IPS-18a (cell line): Measurements from ENCODE around the gene PREPL.

Experiments used
- H3K27ac ChIP-seq: one replicate; pipeline ENCODE4 v1.5.1; 2013; ENCODE audit warnings: low read length
- H3K27me3 ChIP-seq: one replicate; pipeline ENCODE4 v1.6.1; 2013; ENCODE audit warnings: mild to moderate bottlenecking, low read length; ENCODE audit not compliant: control insufficient read depth, insufficient read depth
- H3K36me3 ChIP-seq: one replicate; pipeline ENCODE4 v1.6.1; 2013; ENCODE audit warnings: low read depth, low read length; ENCODE audit not compliant: control insufficient read depth
- H3K4me1 ChIP-seq: one replicate; pipeline ENCODE4 v1.6.1; 2013; ENCODE audit warnings: low read depth, low read length; ENCODE audit not compliant: control insufficient read depth
- H3K4me3 ChIP-seq: one replicate; pipeline ENCODE4 v1.5.1; 2013; ENCODE audit warnings: low read length
- H3K9ac ChIP-seq: one replicate; pipeline ENCODE4 v1.6.1; 2013; ENCODE audit warnings: mild to moderate bottlenecking, low read length, moderate library complexity
- H3K9me3 ChIP-seq: one replicate; pipeline ENCODE4 v1.6.1; 2013; ENCODE audit warnings: low read depth, low read length; ENCODE audit not compliant: control insufficient read depth

Gene PREPL

DNA sequence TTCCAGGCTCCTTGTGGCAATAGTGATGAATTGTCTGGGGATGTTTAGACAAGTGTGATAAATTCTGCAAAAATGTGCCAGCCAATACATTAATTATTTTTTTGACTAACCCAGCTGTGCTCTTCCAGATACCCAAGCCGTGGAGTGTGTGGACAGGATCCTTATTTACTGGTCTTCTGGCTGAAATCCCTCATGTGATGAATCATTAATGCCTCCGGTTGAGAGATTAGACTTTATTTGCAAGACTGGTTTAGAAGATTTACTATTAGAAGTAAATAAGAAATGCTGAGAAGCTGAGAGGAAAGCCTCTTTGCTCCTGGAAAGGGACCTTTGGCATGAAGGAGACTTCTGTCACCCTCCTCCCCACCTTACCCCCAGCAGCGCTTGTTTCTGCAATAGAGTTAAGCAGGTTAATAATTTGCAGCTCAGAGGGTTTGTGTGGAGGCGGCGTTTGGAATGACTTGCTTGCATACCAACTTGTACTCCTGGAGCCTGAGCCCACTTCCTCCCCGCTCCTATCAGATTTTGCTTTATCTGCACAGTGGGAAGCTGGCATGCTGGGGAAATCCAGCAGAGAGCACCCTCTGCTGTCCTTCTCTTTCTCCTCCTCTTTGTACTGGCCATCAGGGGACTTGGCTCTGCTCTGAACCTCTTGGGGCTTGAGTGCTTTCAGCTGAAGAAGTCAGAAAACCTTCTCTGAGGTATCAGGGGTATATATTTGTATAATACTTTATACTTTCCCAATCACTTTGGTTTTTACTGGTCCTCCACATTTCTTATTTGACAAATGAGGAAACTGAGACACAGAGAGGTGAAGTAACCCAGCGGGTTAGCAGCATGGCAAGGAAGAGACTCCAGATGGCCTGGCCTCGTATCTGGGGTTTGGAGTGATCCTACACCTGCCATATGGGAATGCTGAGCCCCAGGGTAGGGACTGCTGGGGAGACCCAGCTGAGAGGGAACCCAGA is 69.7 kb downstream of the PREPL start:
- Histone ChIP-seq H3K9me3 (no peaks in the 10 kb centered on the region), H3K27ac (no peak overlapping the region), H3K9ac (no peak overlapping the region), H3K4me1 (peaks cover 11% of the 10 kb centered on the region), H3K27me3 (no peaks in the 10 kb centered on the region), H3K4me3 (no peak overlapping the region), H3K36me3 (no peaks in the 10 kb centered on the region)

DNA sequence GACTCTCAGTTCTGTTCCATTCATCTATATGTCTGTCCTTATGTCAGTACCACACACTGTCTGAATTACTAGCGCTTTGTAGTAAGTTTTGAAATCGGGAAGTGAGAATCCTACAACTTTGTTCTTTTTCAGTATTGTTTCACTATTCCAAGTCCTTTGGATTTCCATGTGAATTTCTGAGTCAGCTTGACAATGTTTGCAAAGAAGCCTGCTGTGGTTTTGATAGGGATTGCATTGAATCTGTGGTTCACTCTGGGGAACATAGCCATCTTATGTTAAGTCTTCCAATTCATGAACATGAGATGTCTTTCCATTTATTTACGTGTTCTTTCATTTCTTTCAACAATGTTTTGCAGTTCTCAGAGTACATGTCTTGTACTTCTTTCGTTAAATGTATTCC is 71.0 kb downstream of the PREPL start:
- Histone ChIP-seq H3K9ac (no peak overlapping the region), H3K9me3 (no peaks in the 10 kb centered on the region), H3K27me3 (no peaks in the 10 kb centered on the region), H3K36me3 (no peaks in the 10 kb centered on the region), H3K27ac (no peak overlapping the region), H3K4me3 (no peak overlapping the region), H3K4me1 (peaks cover 6% of the 10 kb centered on the region)

DNA sequence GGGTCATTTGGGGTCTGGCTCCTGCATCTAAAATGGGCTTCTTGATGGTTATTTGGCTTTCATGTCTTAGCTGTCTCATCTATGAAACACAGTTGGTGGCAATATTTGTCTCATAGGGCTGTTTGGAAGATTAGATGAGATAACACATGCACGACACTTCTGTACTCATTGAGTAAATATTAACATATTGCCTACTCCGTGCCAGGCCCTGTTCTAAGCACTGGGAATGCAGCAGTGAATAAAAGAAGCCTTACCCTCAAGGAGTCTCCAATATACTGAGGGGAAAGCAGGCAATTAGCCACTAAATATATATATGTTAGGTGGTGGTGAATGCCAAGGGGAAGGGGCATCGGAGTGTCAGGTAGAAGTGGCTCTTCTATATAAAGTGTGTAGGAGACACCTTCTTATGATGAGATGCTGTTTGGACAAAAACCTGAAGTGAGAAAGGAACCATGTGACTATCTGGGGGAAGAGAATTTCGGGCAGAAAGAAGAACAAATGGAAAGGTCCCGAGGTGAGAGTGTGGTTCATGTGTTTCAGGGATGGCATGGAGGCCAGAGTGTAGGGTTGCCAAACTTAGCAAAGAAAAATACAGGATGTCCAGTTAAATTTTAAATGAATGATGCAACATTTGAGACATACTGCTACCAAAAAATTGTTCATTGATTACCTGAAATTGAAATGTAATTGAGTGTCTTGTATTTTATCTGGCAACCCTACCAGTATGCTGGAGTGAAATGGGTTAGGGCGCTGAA is 74.2 kb downstream of the PREPL start:
- peaks cover 6% of the 10 kb centered on the region for H3K4me1 ChIP-seq
- H3K36me3 ChIP-seq = no peaks in the 10 kb centered on the region
- no peak overlapping the region for H3K4me3 ChIP-seq
- no peaks in the 10 kb centered on the region for H3K9me3 ChIP-seq
- no peak overlapping the region for H3K27ac ChIP-seq
- H3K27me3 ChIP-seq = no peaks in the 10 kb centered on the region
- H3K9ac ChIP-seq = no peak overlapping the region

DNA sequence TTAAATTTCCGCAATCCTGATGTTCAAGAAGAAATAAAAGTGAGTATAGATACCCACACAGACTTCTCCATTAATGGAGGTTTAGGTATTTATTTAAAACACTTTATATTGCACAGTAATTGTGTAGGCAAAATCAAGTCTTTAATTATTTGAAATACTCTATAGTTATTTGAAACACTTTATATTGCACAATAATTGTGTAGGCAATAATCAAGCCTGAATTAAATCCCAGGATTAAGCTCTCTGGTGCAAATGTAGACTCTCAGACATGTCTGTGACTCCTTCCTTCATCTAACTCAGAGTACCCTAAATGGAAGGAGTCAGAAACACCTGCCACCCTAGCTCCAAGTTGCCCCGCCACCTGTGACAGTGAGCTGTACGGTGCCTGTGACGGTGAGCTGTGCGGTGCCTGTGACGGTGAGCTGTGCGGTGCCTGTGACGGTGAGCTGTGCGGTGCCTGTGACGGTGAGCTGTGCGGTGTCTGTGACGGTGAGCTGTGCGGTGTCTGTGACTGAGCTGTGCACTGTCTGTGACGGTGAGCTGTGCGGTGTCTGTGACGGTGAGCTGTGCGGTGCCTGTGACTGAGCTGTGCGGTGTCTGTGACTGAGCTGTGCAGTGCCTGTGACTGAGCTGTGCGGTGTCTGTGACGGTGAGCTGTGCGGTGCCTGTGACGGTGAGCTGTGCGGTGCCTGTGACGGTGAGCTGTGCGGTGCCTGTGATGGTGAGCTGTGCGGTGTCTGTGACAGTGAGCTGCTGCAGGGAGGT is 75.0 kb downstream of the PREPL start:
- Histone ChIP-seq H3K36me3 (no peaks in the 10 kb centered on the region), H3K27ac (no peak overlapping the region), H3K4me1 (peaks cover 6% of the 10 kb centered on the region), H3K27me3 (no peaks in the 10 kb centered on the region), H3K9ac (no peak overlapping the region), H3K4me3 (no peak overlapping the region), H3K9me3 (no peaks in the 10 kb centered on the region)

DNA sequence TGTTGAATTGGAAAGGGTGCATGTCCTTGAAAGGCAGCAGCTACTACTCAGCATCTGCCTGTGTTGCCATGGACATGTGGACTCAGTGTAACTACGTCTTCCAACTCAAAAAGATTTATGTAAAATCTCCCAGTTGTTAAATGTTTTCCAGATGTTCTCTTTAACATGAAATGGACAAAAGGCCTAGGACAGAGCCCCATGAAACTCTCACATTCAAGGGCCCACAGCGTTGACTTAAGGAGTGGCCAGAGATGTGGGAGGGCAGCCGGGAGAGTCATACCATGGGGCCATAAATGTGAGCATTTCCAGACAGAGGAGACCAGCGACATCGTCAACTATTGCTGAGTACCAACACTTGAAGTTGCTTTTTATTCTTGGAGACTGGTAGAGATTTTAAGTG is 76.1 kb downstream of the PREPL start:
- Histone ChIP-seq H3K27ac (no peak overlapping the region), H3K27me3 (no peaks in the 10 kb centered on the region), H3K9me3 (no peaks in the 10 kb centered on the region), H3K36me3 (no peaks in the 10 kb centered on the region), H3K9ac (no peak overlapping the region), H3K4me3 (no peak overlapping the region), H3K4me1 (peaks cover 2% of the 10 kb centered on the region)

DNA sequence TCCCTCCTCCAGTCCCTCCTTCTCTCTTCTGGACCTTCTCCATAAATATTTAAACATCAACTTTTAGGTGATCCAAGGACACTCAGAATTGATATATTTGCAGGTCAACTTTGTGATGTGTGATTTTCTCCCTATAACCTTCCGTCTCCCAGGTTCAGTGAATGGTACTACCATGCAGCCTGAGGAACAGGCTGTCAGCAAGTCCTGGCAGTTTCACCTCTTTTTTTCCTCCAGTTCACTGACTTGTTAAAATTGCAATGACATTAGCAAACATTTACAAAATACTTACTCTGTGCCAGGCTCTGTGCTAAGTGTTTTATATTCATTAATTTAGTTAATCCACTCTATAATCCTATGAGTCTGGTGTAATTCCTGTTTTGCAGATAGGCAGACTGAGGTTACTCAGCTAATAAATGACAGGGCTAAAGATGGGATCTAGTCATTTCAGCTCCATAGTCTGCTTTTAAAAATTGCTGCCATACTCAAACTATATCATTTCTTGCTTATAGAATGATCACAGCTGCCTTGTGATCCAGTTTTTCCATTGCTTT is 78.1 kb downstream of the PREPL start:
- Histone ChIP-seq H3K9me3 (no peaks in the 10 kb centered on the region), H3K27me3 (no peaks in the 10 kb centered on the region), H3K4me3 (no peak overlapping the region), H3K4me1 (no peaks in the 10 kb centered on the region), H3K9ac (no peak overlapping the region), H3K27ac (no peak overlapping the region), H3K36me3 (no peaks in the 10 kb centered on the region)

DNA sequence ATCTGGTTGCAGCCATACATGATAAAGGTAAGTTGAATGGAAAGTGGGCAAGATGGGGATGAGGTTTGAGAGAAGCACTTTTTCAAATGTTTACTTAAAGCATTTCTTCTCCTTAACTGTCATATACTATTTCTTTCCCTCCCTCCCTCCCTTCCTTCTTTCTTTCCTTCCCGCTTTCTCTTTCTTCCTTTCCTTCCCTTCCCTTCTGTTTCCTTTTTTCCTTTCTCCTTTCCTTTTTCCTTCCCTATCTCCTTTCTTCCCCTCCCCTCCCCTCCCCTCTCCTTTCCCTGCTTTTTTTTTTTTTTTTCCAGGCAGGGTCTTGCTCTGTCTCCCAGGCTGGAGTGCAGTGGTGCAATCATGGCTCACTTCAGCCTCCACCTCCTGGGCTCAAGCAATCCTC is 80.4 kb downstream of the PREPL start:
- Histone ChIP-seq H3K27me3 (no peaks in the 10 kb centered on the region), H3K9ac (no peak overlapping the region), H3K4me1 (no peaks in the 10 kb centered on the region), H3K27ac (no peak overlapping the region), H3K9me3 (no peaks in the 10 kb centered on the region), H3K36me3 (no peaks in the 10 kb centered on the region), H3K4me3 (no peak overlapping the region)

DNA sequence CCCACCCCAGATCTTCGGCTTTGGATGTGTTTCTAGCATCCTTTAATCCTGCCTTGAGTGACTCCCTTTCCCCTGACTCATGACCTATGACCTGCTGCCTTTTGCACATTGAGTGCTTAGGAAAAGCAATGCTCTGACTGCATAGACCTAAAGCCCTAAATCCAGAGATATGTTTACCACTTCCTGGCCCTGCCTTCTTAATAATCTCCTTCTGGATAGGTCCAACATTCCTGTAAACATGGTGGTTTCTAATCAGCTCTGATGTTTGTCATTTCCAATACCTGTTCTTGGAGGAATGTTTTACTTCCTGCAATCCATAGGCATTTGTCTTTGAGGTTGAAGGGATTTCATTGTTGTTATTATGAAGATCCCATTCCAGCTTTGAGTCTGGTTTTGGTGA is 83.8 kb downstream of the PREPL start:
- H3K4me1 ChIP-seq = no peaks in the 10 kb centered on the region
- H3K27me3 ChIP-seq = no peaks in the 10 kb centered on the region
- no peaks in the 10 kb centered on the region for H3K9me3 ChIP-seq
- no peak overlapping the region for H3K4me3 ChIP-seq
- no peaks in the 10 kb centered on the region for H3K36me3 ChIP-seq
- no peak overlapping the region for H3K9ac ChIP-seq
- no peak overlapping the region for H3K27ac ChIP-seq

DNA sequence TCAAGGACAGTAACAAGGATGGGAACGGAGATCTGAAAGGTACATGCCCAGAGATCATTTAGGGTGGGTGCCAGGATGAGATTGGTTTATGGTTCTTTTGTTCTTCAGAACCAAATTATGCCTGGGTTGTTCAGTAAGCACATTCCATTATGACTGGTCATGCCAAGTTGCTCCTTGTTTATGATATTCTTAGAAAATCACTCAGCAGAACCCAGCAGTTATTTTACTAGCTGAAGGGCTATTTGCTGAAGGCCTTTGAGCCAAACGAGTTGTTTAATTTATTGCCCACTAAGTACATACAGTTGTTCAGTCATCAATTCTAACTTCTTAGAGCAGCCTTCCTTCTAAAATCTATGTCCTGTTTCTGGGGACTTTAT is 85.4 kb downstream of the PREPL start:
- Histone ChIP-seq H3K4me3 (no peak overlapping the region), H3K27ac (no peak overlapping the region), H3K9me3 (no peaks in the 10 kb centered on the region), H3K27me3 (no peaks in the 10 kb centered on the region), H3K4me1 (no peaks in the 10 kb centered on the region), H3K36me3 (no peaks in the 10 kb centered on the region), H3K9ac (no peak overlapping the region)

DNA sequence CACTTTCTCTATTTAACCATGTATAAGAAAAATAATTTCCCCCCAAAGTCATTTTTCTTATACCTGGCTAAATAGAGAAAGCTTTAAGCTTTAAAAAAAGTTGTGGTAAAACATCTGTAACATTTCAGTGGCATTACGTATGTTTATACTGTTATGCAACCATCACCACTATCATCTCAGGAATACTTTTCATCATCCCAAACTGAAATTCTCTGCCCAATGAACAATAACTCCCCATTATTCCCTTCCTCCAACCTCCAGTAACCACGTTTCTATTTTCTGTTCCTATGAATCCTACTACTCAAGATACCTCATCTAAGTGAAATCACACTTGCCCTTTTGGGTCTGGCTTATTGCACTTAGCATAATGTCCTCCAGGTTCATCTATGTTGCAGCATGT is 87.7 kb downstream of the PREPL start:
- Histone ChIP-seq H3K36me3 (no peaks in the 10 kb centered on the region), H3K4me3 (no peak overlapping the region), H3K27ac (no peak overlapping the region), H3K9me3 (no peaks in the 10 kb centered on the region), H3K9ac (no peak overlapping the region), H3K27me3 (no peaks in the 10 kb centered on the region), H3K4me1 (no peaks in the 10 kb centered on the region)

DNA sequence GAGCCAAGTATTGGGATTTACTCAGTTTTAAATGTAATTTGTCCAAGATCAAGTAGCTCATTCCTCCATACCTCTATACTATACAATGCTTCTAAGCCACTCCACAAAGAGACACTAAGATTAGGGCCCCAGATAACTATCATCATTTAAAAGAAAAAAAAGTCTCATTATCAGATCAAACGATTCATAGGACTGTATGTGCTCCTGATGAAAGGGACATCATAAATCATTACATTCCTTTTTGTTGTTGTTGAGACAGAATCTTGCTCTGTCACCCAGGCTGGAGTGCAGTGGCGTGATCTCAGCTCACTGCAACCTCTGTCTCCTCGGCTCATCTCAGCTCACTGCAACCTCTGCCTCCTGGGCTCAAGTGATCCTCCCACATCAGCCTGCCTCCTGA is 88.2 kb downstream of the PREPL start:
- H3K4me3 ChIP-seq = no peak overlapping the region
- no peak overlapping the region for H3K27ac ChIP-seq

More for the DNA sequence above, 88.2 kb downstream of the PREPL start:
- no peaks in the 10 kb centered on the region for H3K27me3 ChIP-seq
- no peaks in the 10 kb centered on the region for H3K4me1 ChIP-seq
- H3K36me3 ChIP-seq = no peaks in the 10 kb centered on the region
- no peak overlapping the region for H3K9ac ChIP-seq
- H3K9me3 ChIP-seq = no peaks in the 10 kb centered on the region
